Fibroblast of lung (primary cell): ENCODE results near the gene RNF167. TPM values are rescaled to one million over a fixed set of nuclear protein-coding genes. Genes with fewer than 3 reads are reported as not detected.

Experiments
- DNase-seq, 2 donors: peaks; one replicate each; pipeline versions ENCODE4 v3.0.0 to v3.0.0-alpha.2; 2010; ENCODE audit warnings: low read depth in 2 of 2
- H2AFZ ChIP-seq: 2 replicates; pipeline ENCODE4 v1.5.1; 2012; ENCODE audit warnings: low read length, control low read depth, inconsistent platforms
- H3K27ac ChIP-seq: 2 replicates; pipeline ENCODE4 v1.5.1; 2011; ENCODE audit warnings: low read length, control low read depth; ENCODE audit not compliant: insufficient read depth
- H3K27me3 ChIP-seq: 2 replicates; pipeline ENCODE4 v1.5.1; 2011; ENCODE audit warnings: mild to moderate bottlenecking, low read length; ENCODE audit not compliant: control insufficient read depth, insufficient read depth
- H3K36me3 ChIP-seq: 2 replicates; pipeline ENCODE4 v1.5.1; 2011; ENCODE audit warnings: low read length; ENCODE audit not compliant: control insufficient read depth, insufficient read depth
- H3K4me1 ChIP-seq: 2 replicates; pipeline ENCODE4 v1.5.1; 2011; ENCODE audit warnings: low read length; ENCODE audit not compliant: control insufficient read depth, insufficient read depth; ENCODE audit errors: extremely low read depth
- H3K4me2 ChIP-seq: 2 replicates; pipeline ENCODE4 v1.5.1; 2011; ENCODE audit warnings: low read length, control low read depth; ENCODE audit not compliant: insufficient read depth; ENCODE audit errors: extremely low read depth
- H3K4me3 ChIP-seq, 4 experiments: fragments of 200-600 bp in 1 of 4; sonication (generic) in 1 of 4; replicated peaks in 1 of 4; 2 replicates each; pipeline ENCODE4 v1.5.1; 2011 to 2016; ENCODE audit warnings: low read length in 4 of 4, low read depth in 3 of 4, mild to moderate bottlenecking in 3 of 4, control low read depth in 2 of 4, inconsistent platforms in 1 of 4, mixed read lengths in 1 of 4; ENCODE audit not compliant: insufficient read depth in 1 of 4; ENCODE audit errors: control extremely low read depth in 1 of 4
- H3K79me2 ChIP-seq: 2 replicates; pipeline ENCODE4 v1.5.1; 2012; ENCODE audit warnings: mild to moderate bottlenecking, low read length, inconsistent platforms; ENCODE audit not compliant: control insufficient read depth, insufficient read depth
- H3K9ac ChIP-seq: 2 replicates; pipeline ENCODE4 v1.5.1; 2011; ENCODE audit warnings: mild to moderate bottlenecking, low read length, control low read depth; ENCODE audit not compliant: insufficient read depth
- H3K9me3 ChIP-seq: 2 replicates; pipeline ENCODE4 v1.5.1; 2012; ENCODE audit warnings: low read depth, low read length; ENCODE audit not compliant: control insufficient read depth, insufficient read depth
- H4K20me1 ChIP-seq: 2 replicates; pipeline ENCODE4 v1.5.1; 2011; ENCODE audit warnings: low read length; ENCODE audit not compliant: control insufficient read depth, insufficient read depth; ENCODE audit errors: extremely low read depth
- CTCF ChIP-seq, 2 donors: IDR thresholded peaks in 1 of 2; conservative IDR thresholded peaks in 1 of 2; 1 replicate in 1 of 2; 2 replicates in 1 of 2; pipeline ENCODE4 v1.5.1; 2011 to 2012; ENCODE audit warnings: low read length in 2 of 2, control low read depth in 1 of 2, inconsistent platforms in 1 of 2, low read depth in 1 of 2, mild to moderate bottlenecking in 1 of 2
- EZH2 ChIP-seq: IDR thresholded peaks from 2 replicates; pipeline ENCODE4 v1.5.1; 2012; ENCODE audit warnings: low read length, control low read depth, mild to moderate bottlenecking; ENCODE audit errors: missing control alignments
- polyA plus RNA-seq, 2 donors: library from polyadenylated mRNA; depleted of rRNA in 1 of 2; stranded (reverse) in 1 of 2; unstranded in 1 of 2; fragments of >200 nt; gene quantifications; 2 replicates each; pipeline ENCODE4 v1.2.1, GENCODE V29; 2011 to 2012; ENCODE audit warnings: missing spikeins in 1 of 2
- total RNA-seq: library from RNA; depleted of rRNA; stranded (reverse); fragments of >200 nt; gene quantifications from 2 replicates; pipeline ENCODE4 v1.2.1, GENCODE V29; 2014

RNF167 gene
- total and polyA plus RNA-seq, 2 donors (not counting 1 experiment from before 2014, with no cell fraction given), result 22.8 to 52.6 TPM

- Histone ChIP-seq H3K4me2 (no peak overlapping the region), H3K4me1 (no peaks in the 10 kb centered on the region), H3K27me3 (no peaks in the 10 kb centered on the region), H3K4me3 (no peak overlapping the region), H3K27ac (no peak overlapping the region), H3K36me3 (peaks cover 19% of the 10 kb centered on the region), H3K9me3 (no peaks in the 10 kb centered on the region), H3K9ac (no peak overlapping the region), H3K79me2 (no peaks in the 10 kb centered on the region), H4K20me1 (no peaks in the 10 kb centered on the region), H2AFZ (no peak overlapping the region)
- TF ChIP-seq CTCF (conservative IDR thresholded peaks at IDR 0.05 in 1 of 2, IDR thresholded peaks at IDR 0.05 in 1 of 2; ENCODE audit: low read depth in 1 of 2, low read length in 2 of 2), result no peak
- TF ChIP-seq EZH2, result no peak
- no peak for DNase-seq
These were observed 42.8 kb upstream of the RNF167 start for GRCh38 chr17:4897198-4897687.

- H3K9me3 ChIP-seq, result no peaks in the 10 kb centered on the region
- H3K4me2 ChIP-seq, result no peak overlapping the region
- peaks cover 2% of the 10 kb centered on the region for H3K4me1 ChIP-seq
- H3K79me2 ChIP-seq, result no peaks in the 10 kb centered on the region
- H3K27ac ChIP-seq, result no peak overlapping the region
- H4K20me1 ChIP-seq, result no peaks in the 10 kb centered on the region
- H3K4me3 ChIP-seq, result no peak overlapping the region
- H2AFZ ChIP-seq, result no peak overlapping the region
- H3K36me3 ChIP-seq, result peaks cover 16% of the 10 kb centered on the region
- no peak overlapping the region for H3K9ac ChIP-seq
- no peaks in the 10 kb centered on the region for H3K27me3 ChIP-seq
- TF ChIP-seq EZH2 (no peak), CTCF (conservative IDR thresholded peaks at IDR 0.05 in 1 of 2, IDR thresholded peaks at IDR 0.05 in 1 of 2; ENCODE audit: low read depth in 1 of 2, low read length in 2 of 2) (no peak)
- no peak for DNase-seq
These were observed 42.3 kb upstream of the RNF167 start for GRCh38 chr17:4897785-4898184.

- no peak for DNase-seq
- Histone ChIP-seq H3K4me2 (no peak overlapping the region), H2AFZ (no peak overlapping the region), H4K20me1 (no peaks in the 10 kb centered on the region), H3K9me3 (no peaks in the 10 kb centered on the region), H3K27ac (no peak overlapping the region), H3K9ac (no peak overlapping the region), H3K27me3 (no peaks in the 10 kb centered on the region), H3K4me3 (no peak overlapping the region), H3K36me3 (peaks cover 16% of the 10 kb centered on the region), H3K79me2 (no peaks in the 10 kb centered on the region), H3K4me1 (peaks cover 4% of the 10 kb centered on the region)
- TF ChIP-seq CTCF (conservative IDR thresholded peaks at IDR 0.05 in 1 of 2, IDR thresholded peaks at IDR 0.05 in 1 of 2; ENCODE audit: low read depth in 1 of 2, low read length in 2 of 2), result no peak
- no peak for TF ChIP-seq EZH2
These were observed 41.7 kb upstream of the RNF167 start for GRCh38 chr17:4898351-4898750.
